HG03039 (cell line): ENCODE measurements around the gene OTOG.

Experiments
- ATAC-seq: cut with Tn5 transposase; IDR thresholded peaks from one replicate; pipeline ENCODE4 v1.9.1; 2021; ENCODE audit warnings: mild to moderate bottlenecking, moderate library complexity; ENCODE audit not compliant: unreplicated experiment

The OTOG gene

DNA sequence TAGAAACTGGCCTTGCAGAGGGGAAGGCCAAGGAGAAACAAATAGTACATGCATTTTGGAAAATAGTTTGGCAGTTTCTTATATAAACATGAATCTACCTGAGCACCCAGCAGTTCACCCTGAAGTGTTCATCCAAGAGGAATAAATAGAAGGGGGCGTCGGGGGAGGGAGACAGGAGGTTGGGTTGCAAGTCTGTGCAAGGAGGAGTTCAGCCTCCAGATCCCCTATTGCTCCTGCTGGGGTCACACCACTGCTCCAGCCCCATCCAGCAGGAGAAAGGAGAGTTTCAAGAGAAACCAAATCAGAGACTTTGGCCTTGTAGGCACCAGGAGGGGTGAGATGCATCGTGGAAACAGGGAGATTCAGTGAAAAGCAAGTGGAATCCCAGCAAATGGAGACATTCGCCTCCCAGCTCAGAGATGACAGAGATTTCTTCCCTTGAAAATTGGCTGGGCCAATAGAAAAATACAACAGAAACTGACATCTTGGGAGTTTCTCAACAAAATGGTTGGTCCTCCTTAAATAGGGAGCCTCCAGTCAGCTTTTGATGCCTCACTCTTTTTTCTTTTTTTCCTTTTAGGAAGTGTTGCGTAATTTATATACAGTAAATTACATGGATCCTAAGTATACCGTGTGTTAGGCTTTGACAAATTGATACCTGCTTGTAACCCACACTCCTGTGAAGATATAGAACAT, 34.1 kb downstream of the OTOG start:
- no peak for ATAC-seq

DNA sequence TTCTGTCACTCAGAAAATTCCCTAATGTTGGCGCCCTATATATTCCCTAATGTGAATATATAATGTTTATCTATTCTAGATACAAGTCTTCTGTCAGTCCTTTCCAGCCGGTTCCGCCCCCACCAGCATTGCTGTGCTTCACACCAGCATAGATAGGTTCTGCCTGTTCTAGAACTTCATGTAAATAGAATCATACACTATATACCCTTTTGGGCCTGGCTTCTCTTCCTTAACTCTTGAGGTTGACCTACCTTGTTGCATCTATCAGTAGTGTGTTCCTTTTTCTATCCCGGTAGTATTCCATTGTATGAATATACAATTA, 34.6 kb downstream of the OTOG start:
- no peak for ATAC-seq

DNA sequence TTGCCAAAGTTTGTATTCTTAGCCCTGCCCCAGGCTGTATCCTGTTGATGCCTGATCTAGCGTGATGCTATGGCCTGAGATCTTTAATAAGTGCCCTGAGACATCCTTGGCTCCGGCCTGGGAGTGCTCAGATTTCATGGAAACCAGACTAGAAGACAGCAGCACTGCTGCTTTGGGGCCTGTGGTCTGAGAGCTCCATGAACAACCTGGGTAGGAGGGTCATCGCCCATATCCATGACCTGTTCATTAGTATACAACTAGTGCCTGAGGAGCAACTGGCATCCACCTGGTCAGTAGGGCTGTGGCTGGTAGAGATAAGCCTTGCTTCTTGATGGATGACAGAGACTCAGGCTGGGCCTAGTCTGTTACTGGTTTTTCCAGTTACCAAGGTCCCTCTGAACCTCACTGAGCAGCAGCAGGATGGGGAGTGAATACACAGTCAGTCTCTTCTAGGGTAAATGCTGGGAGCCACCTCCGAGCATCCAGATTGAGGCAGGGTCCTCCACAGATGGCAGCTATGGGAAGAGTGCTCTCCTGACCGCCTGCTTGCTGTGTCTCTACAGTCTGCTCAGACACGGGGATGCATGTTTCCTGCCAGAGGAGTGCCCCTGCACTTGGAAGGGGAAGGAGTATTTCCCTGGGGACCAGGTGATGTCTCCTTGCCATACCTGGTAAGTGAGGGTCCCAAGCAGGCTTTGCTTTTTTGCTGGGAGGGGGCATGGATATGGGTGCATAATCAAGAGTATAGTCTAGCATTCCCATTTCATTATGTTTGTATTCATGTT, 39.0 kb downstream of the OTOG start:
- no peak for ATAC-seq

DNA sequence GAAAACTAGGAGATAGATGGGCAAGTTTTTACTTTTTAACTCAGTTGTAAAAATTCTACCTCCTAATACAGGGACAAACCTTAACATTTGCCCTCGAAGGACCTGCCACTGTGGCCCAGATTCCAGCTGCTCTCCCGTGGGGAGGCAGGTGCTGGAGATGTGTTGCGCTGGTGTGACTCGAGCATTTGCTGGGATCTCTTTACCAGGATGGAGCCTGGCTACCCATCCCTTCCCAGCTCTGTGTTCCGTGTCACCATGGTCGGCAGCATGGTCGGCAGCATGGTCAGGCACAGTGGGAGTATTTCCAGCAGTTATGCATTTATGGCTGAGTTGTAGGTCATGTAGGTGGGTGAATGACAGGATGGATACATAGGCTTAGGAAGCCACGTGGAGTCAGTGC, 41.1 kb downstream of the OTOG start:
- no peak for ATAC-seq

DNA sequence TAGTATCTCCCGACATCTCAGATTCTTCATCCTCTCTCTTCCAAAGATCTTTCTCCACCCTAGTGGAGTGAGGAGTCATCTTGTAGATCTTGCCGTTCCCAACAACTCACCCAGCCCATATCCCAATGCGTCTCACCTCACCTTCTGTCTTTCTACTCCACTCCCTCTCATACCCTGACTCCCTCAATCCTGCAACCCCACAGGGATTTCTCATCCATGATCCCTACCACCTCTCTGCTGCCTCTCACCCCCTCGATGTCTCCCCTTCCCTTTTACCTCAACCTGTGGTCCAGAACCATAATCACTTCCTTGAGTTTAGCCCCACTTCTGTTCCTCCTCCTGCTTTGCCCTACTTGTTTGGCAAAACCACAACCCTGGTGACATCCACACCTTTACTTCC, 41.7 kb downstream of the OTOG start:
- no peak for ATAC-seq

DNA sequence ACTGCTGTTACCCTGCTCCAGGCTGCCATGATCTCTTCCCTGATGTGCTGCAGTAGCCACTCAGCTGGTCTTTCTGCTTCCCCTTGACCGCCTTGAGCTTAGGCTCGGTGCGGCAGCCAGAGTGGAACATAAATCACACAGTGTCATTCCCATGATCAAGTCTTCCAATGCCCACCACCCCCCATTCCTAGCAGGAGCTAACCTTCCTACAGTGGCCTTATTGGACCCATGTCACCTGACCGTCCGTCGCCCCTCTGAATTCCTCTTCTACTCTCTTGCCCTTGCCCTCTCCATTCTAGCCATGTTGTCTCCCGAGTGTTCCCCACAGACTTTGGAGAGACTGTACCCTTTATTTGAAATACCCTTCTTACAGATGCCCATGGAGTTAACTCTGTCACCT, 43.4 kb downstream of the OTOG start:
- ATAC-seq: no peak

DNA sequence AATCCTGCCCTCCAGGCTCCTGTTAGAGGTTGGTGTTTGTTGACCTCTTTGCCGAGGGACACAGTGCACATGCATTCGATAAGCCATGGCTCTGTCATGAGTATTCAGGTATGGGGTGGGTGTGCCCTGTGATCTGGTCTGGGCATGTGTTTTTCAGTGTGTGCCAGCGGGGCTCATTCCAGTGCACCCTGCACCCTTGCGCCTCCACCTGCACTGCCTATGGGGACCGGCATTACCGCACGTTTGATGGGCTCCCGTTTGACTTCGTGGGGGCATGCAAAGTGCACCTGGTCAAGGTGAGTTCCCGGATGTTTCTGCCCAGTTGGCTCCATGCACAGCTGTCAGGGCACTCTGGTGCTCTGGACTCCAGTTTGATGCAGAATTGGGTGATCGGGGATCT, 44.2 kb downstream of the OTOG start:
- ATAC-seq: no peak

DNA sequence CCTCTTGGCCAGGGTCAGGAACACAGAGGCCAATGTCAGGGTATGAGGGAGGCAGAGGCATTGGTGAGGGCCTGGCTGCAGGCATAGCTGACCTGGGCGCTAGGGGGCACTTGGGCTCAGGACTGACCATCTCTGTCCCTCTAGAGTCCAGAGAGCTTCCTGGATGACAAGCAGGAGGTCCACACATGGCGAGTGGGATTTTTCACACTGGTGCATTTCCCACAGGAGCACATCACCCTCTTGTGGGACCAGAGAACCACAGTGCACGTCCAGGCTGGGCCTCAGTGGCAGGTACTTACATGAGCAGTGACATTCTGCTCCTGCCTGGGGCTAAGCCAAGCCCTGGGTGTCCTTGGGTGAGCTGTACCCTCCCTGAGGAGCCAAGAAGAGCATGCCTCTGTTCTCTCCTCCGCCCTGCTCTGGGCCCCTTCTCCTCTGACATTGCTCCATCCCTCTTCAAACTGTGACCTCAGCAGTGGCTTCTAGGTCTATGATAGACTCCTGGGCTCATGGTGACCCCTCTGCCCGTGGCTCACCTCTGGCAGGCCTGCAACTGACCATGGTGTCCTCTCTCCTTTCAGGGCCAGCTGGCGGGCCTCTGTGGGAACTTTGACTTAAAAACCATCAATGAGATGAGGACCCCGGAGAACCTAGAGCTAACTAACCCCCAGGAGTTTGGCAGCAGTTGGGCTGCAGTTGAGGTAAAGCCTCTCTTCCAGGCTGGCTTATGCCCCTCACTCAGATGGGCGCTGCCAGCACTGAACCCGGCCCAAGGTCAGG, 46.6 kb downstream of the OTOG start:
- no peak for ATAC-seq

DNA sequence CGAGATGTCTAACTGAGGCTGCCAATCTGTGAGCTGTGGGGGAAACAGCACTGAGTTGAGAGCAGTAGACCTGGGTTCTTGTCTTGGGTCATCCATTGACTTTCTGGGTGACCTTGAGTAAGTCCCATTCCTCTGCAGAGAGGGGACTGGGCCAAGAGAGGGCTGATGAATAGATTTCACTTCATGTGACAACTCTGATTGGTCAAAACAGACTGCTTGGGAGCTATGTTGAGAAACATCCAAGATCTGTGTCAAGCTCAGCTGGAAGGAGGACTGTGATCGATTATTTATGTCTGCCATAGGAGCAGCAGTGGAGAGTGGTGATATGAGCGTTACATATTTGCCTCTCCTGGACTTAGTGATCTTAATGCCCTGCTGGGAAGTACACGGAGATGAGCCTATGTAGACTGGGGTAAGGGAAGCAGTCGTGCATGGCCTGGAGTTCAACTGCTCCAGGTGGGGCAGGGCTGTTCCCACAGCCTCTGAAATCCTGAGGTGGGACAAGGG, 47.7 kb downstream of the OTOG start:
- no peak for ATAC-seq

DNA sequence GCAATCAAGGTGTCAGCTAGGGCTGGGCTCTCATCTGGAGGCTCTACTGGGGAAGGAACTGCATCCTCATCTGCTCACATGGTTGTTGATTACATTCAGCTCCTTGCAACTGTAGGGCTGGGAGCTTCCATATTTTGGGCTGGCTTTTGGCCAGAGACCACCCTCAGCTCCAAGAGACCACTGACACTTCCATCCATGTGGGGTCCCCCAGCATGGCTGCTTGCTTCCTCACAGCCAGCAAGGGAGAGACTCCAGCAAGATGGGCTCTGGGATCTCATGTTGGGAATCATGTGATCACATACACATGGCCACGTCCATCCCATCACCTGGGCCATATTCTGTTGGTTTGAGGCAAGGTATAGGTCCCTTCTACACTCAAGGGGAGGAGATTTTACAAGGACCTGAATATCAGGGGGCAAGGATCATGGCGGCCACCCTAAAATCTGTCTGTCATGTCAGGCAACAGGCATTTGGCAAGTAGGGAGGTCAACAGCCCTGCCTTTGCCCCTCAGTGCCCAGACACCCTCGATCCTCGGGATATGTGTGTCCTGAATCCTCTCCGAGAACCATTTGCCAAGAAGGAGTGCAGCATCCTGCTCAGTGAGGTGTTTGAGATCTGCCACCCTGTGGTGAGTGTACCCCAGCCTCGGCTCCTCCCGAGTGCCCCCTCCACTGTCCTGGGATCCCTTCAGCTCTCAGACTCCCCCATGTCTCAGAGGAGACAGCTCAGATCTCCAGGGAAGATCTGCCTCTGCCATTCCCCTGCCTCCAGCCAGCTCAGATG, 48.7 kb downstream of the OTOG start:
- ATAC-seq: no peak

DNA sequence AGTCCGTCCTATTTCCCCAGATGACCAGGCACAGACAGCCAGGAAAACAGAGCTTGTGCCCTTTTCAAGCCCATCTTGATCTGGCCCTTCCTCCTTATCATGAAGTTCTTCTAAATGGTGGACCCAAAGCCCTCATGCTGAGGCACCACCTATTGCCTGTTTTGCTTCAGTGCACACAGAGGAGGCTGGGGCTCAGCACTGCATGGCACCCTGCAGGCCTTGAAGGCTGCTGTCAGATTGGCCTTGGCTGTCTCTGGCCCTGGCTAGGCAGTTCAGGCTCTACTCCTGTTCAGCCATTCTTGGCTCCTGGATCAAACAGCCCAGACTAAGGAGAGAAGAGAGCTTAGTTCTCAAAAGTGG, 49.2 kb downstream of the OTOG start:
- ATAC-seq: no peak

DNA sequence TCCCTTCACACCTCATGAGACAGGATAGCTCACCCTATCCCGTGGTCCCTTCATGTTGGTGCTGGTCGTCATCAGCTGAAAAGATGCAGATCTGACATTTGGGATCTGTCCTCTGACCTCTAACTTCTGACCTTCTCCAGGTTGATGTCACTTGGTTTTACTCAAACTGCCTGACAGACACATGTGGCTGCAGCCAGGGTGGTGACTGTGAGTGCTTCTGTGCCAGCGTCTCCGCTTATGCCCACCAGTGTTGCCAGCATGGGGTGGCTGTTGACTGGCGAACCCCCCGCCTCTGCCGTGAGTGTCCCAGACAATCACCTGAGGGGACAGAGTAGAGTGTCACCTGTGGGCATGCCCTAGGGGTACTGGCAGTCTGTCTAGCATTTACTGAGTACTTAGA, 49.7 kb downstream of the OTOG start:
- no peak for ATAC-seq

DNA sequence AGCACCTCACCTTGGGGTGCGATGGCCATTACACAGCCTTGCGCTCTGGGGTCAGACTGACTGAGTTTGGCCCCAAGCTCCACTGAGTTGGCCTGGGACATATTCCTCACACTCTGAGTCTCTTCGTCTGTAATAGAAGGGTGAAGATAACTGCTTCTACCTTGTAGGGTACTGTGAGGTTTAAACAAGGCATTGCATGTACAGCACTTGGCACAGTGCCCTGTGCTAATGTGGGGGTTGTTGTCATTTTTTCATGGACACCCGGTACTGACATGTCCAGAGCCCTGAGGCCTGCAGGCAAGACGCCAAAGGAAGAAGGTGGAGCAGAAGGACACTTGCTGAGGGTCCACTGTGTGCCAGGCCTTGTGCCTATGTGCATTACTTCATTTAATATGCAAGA, 50.7 kb downstream of the OTOG start:
- no peak for ATAC-seq

DNA sequence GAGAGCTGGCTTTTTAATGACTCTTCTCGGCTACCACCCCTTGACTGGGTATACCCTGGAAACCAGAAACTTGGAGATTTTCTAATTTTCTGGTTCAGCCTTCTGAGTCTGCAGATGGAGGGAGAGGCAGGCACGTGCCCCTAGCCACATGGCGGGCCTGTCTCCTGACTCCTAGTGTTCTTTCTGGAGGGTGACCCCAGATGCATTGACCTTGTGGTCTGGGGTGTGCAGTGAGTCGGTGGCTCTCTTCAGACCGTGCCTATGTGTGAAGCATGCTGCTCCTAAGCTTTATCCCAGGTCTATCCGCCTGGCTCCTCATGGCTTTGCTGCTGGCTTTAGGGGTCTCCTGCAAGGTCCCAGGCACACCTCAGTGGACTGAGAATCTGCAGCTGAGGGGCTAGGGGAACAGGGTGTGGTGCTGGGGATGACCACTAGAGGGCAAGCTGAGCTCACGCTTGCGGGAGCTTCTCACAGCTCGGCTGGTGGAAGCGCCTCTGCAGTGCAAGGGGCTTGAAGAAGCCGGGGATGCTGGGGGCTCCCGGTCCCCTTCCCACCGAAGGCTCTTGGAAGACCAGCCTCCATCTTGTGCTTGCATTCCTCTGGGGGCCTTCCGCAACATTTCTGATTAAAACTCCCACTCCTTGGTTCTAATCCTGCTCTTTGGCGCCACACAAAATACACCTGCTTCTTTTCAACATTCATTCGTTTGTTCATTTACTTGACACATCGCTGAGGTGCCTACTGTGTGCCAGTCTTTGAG, 51.8 kb downstream of the OTOG start:
- peak; percentile 78 for ATAC-seq

DNA sequence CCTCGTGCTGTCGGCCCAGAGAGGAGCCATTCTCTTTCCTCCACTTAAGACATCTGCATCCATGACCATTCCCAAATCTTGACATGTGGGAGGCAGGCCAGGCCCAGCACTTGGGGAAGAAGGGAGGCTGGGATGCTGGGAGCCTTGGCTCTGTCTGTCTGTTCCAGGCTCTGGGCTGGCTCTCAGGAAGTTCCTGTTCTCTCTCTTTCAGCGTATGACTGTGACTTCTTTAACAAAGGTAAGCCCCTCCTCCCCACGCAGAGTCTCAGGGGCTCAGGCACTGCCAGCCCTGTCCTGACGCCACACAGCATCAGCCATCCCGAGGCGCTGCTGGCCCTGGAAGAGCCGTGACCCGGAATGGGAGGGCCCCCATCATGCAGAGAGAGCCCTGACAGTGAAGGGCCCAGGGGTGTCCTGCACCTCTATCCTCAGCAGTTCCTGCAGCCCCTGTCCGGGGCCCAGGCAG, 52.4 kb downstream of the OTOG start:
- no peak for ATAC-seq

DNA sequence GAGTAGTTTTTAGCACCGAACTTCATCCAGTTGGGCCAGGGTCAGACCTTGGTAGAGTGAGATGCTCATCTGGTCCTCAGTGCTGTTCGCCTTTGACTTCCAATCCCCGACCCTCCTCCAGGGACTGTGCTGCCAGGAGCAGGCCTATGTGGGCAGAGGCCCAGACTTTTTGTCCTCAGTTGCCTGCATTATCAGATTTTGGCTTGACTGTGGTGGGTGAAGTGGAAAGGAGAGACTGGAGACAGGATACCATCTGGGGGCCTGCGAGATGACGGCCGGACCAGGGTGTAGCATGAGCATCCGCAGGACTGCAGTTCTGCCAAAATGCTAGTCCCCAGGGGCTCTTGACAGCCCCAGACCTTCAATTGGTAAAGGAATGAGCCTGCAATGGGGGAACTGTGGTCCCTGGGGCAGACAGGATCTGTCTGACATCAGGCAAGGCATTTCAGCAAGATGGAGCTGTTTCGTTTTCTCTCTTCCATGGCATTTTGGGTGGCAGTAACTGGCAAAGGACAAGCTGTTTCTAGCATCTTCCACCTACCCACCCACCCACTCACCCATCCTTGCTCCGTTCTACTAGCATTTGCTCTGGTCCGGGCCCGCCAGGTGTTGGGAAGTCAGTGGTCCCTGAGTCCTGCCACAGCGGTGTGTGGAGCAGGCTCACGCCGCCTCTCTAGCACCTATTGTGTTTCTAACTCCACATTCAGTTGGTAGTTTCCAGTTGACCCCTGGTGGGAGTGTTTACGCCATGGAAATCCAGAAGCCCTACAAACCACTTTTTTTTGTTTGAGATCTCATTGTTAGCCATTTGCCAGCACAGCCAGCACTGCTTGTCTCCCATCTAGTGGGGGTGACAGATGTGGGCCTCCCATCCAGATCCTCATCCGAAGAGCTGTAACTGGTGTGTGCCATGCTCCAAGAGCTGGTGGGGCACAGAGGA, 53.5 kb downstream of the OTOG start:
- no peak for ATAC-seq

DNA sequence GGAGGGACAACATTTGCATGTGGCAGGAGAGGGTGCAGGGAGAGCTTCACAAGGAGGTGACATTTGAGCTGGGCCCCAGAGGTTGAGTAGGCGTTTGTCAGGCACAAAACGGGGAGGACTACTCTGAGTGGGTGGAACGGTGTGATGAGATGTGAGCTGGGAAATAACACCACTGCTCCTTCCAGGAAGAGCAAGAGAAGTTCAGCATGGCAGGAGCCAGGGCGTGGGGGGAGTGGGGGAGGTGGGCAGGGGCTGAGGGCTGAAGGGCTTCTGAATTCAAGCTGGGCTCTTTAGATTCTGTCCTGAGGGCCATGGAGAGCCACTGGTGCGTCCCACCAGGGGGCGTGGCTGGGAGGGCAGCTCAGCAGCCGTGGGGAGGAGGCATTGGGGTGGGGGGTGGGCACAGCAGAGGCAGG, 54.2 kb downstream of the OTOG start:
- no peak for ATAC-seq

DNA sequence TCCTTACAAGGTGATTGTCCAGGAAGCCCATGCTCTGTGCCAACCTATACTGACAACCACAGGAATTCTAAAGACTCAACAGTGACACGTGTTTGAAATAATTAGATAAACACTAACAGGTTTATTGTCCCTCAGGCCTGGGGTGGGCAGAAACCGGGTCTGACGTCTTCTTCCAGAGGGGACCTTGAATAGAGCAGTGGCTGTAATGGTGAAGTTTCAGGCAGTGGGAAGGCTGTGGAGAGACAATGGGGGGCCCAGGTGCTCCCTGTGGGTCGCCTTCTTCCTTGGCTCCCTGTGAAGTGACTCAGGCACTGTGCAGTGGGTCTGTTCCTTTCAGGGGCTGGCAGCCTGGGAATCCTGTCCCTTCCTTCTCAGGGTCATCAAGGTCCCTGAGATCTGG, 54.6 kb downstream of the OTOG start:
- ATAC-seq: no peak
